T-helper 17 cell (primary cell): ENCODE measurements around the gene NUBPL. TPM values are rescaled to one million over a fixed set of nuclear protein-coding genes. Genes with fewer than 3 reads are reported as not detected.
"Not testable (repeated sequence)": the region's sequence is repeated elsewhere in the genome, so short reads cannot be mapped to it uniquely, and the experiment has no call there.

Experiments
- ATAC-seq: fragments of 150-1000 bp; cut with Tn5 transposase; 2 replicates; pipeline ENCODE4 v1.10.0; 2021; ENCODE audit warnings: mild to moderate bottlenecking, moderate library complexity
- DNase-seq, 3 donors: peaks; one replicate each; pipeline versions ENCODE4 v3.0.0 to v3.0.0-alpha.2; 2020 to 2021
- H3K9me3 ChIP-seq: one replicate; pipeline ENCODE4 v1.7.0; 2013; ENCODE audit warnings: low read length, mild to moderate bottlenecking; ENCODE audit not compliant: control insufficient read depth, poor library complexity, severe bottlenecking
- H3K27ac Mint-ChIP-seq: one replicate; pipeline ENCODE4 v1.8.0; 2022; ENCODE audit warnings: mild to moderate bottlenecking, moderate library complexity, mixed read lengths
- H3K27me3 Mint-ChIP-seq: one replicate; pipeline ENCODE4 v1.8.0; 2022; ENCODE audit warnings: mixed read lengths
- H3K36me3 Mint-ChIP-seq: one replicate; pipeline ENCODE4 v1.8.0; 2022; ENCODE audit warnings: low read depth, mixed read lengths
- H3K4me1 Mint-ChIP-seq: one replicate; pipeline ENCODE4 v1.8.0; 2022; ENCODE audit warnings: mild to moderate bottlenecking, mixed read lengths
- H3K4me3 Mint-ChIP-seq: one replicate; pipeline ENCODE4 v1.8.0; 2022; ENCODE audit warnings: mild to moderate bottlenecking, moderate library complexity, mixed read lengths
- total RNA-seq, 4 donors: library from RNA in 2 of 4; stranded (reverse) in 2 of 4; gene quantifications; one replicate each; pipeline ENCODE4 v1.2.3 and lab custom pipeline; 2022 to 2026

The NUBPL gene
- total RNA-seq, 2 donors from 2014 or later, result 9.9 to 10.4 TPM

- Mint-ChIP-seq H3K27me3 (no peaks in the 10 kb centered on the region), H3K4me3 (no peak overlapping the region), H3K36me3 (no peaks in the 10 kb centered on the region), H3K4me1 (peaks cover 6% of the 10 kb centered on the region), H3K27ac (no peak overlapping the region)
- no peaks in the 10 kb centered on the region for H3K9me3 ChIP-seq
- DNase-seq, result no peak
- no peak for ATAC-seq
Observed at GRCh38 chr14:31827325-31827724, 266.1 kb downstream of the NUBPL start.

- no peak for ATAC-seq
- H3K9me3 ChIP-seq, result no peaks in the 10 kb centered on the region
- DNase-seq, result no peak
Observed at GRCh38 chr14:31828946-31829868, 268.0 kb downstream of the NUBPL start.

GRCh38 chr14:31834616-31835015 is 273.4 kb downstream of the NUBPL start:
- H3K27me3 Mint-ChIP-seq, result no peaks in the 10 kb centered on the region
- ATAC-seq (no peak), DNase-seq (no peak)
- peaks cover 6% of the 10 kb centered on the region for H3K4me1 Mint-ChIP-seq
- H3K36me3 Mint-ChIP-seq, result peaks cover 2% of the 10 kb centered on the region
- no peak overlapping the region for H3K27ac Mint-ChIP-seq
- no peak overlapping the region for H3K4me3 Mint-ChIP-seq
- H3K9me3 ChIP-seq, result no peaks in the 10 kb centered on the region

More at GRCh38 chr14:31828946-31829868, 268.0 kb downstream of the NUBPL start:
- Mint-ChIP-seq H3K4me1 (peaks cover 6% of the 10 kb centered on the region), H3K4me3 (no peak overlapping the region), H3K27me3 (no peaks in the 10 kb centered on the region), H3K36me3 (no peaks in the 10 kb centered on the region), H3K27ac (no peak overlapping the region)

GRCh38 chr14:31835049-31835448 is 273.8 kb downstream of the NUBPL start:
- Mint-ChIP-seq H3K36me3 (peaks cover 2% of the 10 kb centered on the region), H3K4me3 (no peak overlapping the region), H3K27me3 (no peaks in the 10 kb centered on the region), H3K4me1 (peaks cover 6% of the 10 kb centered on the region), H3K27ac (no peak overlapping the region)
- no peak for DNase-seq
- no peak for ATAC-seq
- H3K9me3 ChIP-seq, result no peaks in the 10 kb centered on the region

GRCh38 chr14:31837031-31837430 is 275.8 kb downstream of the NUBPL start:
- no peaks in the 10 kb centered on the region for H3K4me1 Mint-ChIP-seq
- ATAC-seq (no peak), DNase-seq (no peak)
- no peak overlapping the region for H3K27ac Mint-ChIP-seq
- H3K27me3 Mint-ChIP-seq, result no peaks in the 10 kb centered on the region
- H3K36me3 Mint-ChIP-seq, result peaks cover 2% of the 10 kb centered on the region
- H3K4me3 Mint-ChIP-seq, result no peak overlapping the region
- no peaks in the 10 kb centered on the region for H3K9me3 ChIP-seq

DNA sequence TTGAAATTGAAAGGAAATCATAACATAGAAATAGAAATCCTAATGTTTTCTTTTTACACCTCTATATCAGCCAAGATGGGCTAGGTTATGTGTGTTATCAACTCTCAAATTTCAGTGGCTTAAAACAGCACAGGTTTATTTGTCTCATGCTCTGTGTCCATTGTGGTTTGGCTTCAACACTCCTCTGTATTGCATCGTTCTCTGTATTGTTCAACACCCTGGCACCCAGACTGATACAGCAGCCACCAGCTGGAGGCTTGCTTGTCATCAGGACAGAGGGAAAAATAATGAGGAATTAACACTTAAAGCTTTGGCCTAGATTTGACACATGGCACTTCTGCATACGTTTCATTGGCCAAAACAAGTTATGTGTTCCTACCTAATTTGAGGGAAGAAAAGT is 281.7 kb downstream of the NUBPL start:
- Mint-ChIP-seq H3K36me3 (peaks cover 9% of the 10 kb centered on the region), H3K4me3 (no peak overlapping the region), H3K4me1 (no peaks in the 10 kb centered on the region), H3K27me3 (no peaks in the 10 kb centered on the region), H3K27ac (no peak overlapping the region)
- no peak for DNase-seq
- no peaks in the 10 kb centered on the region for H3K9me3 ChIP-seq
- ATAC-seq, result no peak

DNA sequence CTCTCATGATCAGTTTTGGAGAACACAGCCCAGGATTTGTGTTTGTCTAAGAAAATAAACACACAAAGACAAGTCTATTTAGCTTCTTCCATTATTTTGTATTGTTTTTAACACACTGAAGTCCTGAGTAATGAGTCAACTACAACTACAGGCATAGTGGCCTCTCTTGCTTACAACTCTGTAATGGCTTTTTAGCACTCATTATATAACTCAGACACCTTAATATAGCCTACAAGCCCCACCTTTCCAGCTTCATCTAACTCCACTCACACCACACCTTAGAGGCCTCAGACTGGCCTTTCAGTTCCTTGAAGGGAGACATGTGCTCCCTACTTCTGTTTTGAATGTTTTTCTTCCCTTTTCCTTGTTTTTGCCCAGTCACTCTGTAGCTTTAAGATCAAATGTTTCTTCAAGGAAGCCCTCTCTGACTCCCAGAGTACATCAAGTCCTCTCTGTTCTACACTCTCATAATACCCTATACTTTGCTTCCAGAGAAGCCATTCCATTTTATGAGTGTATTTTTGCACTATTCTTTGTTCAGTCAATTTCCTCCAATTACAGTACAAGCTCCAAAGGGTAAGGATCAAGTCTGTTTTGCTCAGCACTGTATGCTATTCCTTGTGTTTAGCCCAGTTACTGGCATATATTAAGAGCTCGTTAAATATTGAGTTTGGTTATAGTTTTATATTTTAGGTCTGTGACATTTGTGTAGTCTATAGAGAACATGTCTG is 282.3 kb downstream of the NUBPL start:
- no peak overlapping the region for H3K4me3 Mint-ChIP-seq
- H3K9me3 ChIP-seq, result no peaks in the 10 kb centered on the region
- H3K27ac Mint-ChIP-seq, result no peak overlapping the region
- no peaks in the 10 kb centered on the region for H3K27me3 Mint-ChIP-seq
- peaks cover 9% of the 10 kb centered on the region for H3K36me3 Mint-ChIP-seq
- DNase-seq, result no peak
- H3K4me1 Mint-ChIP-seq, result no peaks in the 10 kb centered on the region
- ATAC-seq, result no peak

DNA sequence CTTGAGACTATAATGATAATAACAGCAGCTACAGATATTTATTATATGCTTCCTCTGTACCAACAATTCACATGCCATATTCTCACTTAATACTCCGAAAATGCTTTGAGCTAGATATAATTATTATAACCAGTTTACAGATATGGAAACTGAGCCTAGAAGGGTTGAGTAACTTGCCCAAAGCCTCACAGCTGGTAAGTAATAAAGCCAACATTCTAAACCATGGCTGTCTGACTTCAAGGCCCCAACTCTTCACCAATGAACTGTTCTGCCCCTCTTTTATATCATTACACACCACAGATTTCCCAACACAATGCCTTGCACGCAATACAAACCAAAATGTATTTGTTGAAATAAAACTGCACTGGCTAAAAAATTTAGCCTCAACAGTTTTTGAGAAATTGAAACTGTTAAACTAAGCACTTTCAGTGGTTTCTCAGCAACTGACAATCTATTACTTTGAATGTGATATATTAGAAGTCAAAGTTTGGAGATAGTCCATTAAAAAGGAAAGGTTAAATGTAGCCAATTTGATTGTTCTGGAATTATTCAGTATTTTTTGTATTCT is 293.4 kb downstream of the NUBPL start:
- no peak for DNase-seq
- H3K27ac Mint-ChIP-seq, result no peak overlapping the region
- no peaks in the 10 kb centered on the region for H3K27me3 Mint-ChIP-seq
- no peaks in the 10 kb centered on the region for H3K9me3 ChIP-seq
- H3K4me3 Mint-ChIP-seq, result no peak overlapping the region
- no peaks in the 10 kb centered on the region for H3K4me1 Mint-ChIP-seq
- no peak for ATAC-seq
- peaks cover 7% of the 10 kb centered on the region for H3K36me3 Mint-ChIP-seq

DNA sequence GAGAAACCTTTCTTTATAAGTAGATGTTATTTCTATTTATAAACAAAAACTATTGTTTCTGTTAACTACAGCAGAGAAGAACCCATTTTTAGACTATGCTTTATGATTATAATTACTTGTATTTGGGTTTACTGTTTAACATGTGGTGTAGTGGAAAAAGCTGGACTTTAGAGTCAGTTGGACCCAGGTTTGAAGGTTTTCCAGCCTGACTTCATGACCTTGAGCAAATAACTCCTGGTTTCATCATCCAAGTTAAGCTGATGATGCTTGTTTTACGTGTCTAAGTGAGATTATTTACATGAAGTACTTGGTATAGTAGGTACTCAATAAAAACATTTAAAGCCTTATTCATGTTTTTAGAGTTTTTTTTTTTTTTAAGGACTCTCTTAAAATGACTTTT is 294.1 kb downstream of the NUBPL start:
- ATAC-seq (no peak), DNase-seq (no peak)
- H3K9me3 ChIP-seq, result no peaks in the 10 kb centered on the region
- H3K36me3 Mint-ChIP-seq, result peaks cover 7% of the 10 kb centered on the region
- no peak overlapping the region for H3K27ac Mint-ChIP-seq
- H3K4me3 Mint-ChIP-seq, result no peak overlapping the region
- H3K4me1 Mint-ChIP-seq, result no peaks in the 10 kb centered on the region
- no peaks in the 10 kb centered on the region for H3K27me3 Mint-ChIP-seq

GRCh38 chr14:31856003-31856402 is 294.8 kb downstream of the NUBPL start:
- H3K36me3 Mint-ChIP-seq, ATAC-seq, DNase-seq, H3K27me3 Mint-ChIP-seq, H3K4me1 Mint-ChIP-seq, H3K9me3 ChIP-seq, H3K27ac Mint-ChIP-seq, H3K4me3 Mint-ChIP-seq: not testable (repeated sequence)

GRCh38 chr14:31858868-31859267 is 297.7 kb downstream of the NUBPL start:
- no peak for DNase-seq
- H3K9me3 ChIP-seq, result no peaks in the 10 kb centered on the region
- no peak for ATAC-seq
- no peaks in the 10 kb centered on the region for H3K27me3 Mint-ChIP-seq
- H3K4me1 Mint-ChIP-seq, result no peaks in the 10 kb centered on the region
- no peak overlapping the region for H3K27ac Mint-ChIP-seq
- H3K4me3 Mint-ChIP-seq, result no peak overlapping the region
- H3K36me3 Mint-ChIP-seq, result peaks cover 5% of the 10 kb centered on the region

- no peaks in the 10 kb centered on the region for H3K36me3 Mint-ChIP-seq
- DNase-seq (no peak), ATAC-seq (no peak)
- no peak overlapping the region for H3K4me3 Mint-ChIP-seq
- H3K4me1 Mint-ChIP-seq, result no peaks in the 10 kb centered on the region
- no peak overlapping the region for H3K27ac Mint-ChIP-seq
- no peaks in the 10 kb centered on the region for H3K9me3 ChIP-seq
- no peaks in the 10 kb centered on the region for H3K27me3 Mint-ChIP-seq
Observed at GRCh38 chr14:31864937-31865855, 304.0 kb downstream of the NUBPL start.
